HG03439 (cell line): ENCODE results near the gene NACC2.
"Not testable (repeated sequence)": the region's sequence is repeated elsewhere in the genome, so short reads cannot be mapped to it uniquely, and the experiment has no call there.

Experiments used
- ATAC-seq: cut with Tn5 transposase; IDR thresholded peaks from one replicate; pipeline ENCODE4 v1.9.1; 2021; ENCODE audit warnings: mild to moderate bottlenecking, moderate library complexity; ENCODE audit not compliant: unreplicated experiment

The NACC2 gene

DNA sequence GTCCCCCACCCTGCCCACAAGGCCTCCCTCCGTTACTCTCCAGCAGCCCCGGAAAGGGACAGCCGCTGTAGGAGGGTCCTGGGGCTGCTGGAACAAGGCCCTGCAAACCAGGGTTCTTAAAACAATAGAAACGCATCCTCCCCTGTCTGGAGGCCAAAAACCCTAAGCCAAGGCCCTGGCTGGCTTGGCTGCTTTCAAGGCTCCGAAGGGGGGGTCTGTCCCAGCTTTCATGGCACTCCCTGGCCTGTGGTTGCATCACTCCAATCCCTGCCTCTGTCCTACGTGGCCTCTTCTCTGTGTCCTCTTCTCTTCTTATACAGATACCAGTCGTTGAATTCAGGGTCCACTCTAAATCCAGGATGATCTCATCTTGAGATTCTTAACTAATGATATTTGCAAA is 126.5 kb downstream of the NACC2 start:
- no peak for ATAC-seq

DNA sequence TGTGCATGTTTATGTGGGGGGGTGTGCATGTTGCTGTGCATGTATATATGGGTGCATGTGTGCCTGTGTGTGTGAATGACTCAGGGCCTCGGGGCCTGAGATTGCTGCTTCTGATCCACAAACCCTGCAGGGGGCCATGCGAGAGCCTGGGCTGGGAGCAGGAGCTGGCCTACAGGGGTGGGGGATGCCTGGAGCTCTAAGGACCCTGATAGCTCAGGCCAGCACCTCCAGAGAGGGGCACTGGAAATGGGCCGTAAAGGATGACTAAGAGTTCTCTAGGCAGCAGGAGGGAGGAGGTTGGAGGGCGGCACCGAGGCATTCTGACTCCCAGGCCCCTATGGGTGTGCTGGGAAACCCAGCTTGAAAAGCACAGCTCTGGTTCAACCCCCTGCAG is 127.0 kb downstream of the NACC2 start:
- ATAC-seq, result no peak

DNA sequence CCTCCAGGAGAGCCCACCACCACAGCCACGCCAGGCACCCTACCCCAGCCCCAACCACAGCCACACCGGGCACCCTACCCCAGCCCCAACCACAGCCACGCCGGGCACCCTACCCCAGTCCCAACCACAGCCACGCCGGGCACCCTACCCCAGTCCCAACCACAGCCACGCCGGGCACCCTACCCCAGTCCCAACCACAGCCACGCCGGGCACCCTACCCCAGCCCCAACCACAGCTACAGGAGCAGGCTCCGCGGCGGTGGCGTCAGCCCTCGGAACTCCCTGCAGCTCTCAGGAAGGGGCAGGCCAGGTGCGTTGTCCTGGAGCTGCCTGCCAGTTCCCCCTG is 128.2 kb downstream of the NACC2 start:
- not testable (repeated sequence) for ATAC-seq

DNA sequence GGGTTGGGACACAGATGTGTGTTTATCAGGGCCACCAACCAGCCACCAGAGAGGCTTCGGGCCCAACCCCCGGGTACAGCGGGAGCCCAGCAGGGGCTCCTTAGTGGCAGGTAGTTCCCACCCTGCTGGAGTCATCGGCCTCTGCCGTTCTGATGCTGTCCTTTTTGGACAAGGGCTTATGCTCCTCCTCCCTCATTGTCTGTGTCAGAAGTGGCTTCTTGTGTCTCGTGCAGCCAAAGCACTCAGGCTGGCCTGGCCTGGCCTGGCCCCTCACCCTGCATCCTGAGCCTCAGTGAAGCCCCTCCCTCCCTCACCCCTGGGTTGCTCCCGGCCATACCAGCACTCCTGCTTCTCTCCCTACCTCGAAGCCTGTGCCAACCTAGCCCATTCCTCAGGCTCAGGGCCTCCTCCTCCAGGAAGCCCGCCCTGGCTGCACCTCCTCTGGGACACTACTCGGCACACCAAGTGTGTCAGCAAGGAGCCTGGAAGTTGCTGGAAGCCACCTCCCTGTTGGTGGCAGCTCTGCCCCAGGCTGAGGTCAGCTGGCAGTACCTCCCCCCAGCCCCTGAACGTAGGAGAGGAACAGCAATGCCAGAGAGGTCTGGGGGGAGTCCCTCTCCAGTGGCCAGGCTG is 129.8 kb downstream of the NACC2 start:
- no peak for ATAC-seq

DNA sequence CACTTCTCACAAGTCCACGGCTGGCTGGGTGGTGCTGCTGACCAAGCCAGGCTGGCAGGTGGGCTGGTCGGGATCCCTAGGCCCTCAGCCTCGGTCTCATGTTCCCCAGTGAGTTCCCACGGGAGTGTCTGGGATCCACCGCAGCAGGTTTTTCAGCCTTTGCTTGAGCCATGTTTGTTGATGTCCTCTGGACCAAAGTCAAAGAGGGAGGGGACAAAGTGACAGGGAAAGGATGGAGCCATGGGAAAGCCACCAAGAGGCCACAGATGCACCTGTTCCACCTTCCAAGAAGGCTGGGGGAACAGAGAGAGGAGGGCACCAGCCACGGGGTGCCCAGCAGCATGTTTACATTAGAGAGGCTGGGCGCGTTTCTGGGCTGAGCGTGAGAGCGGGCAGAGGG is 131.2 kb downstream of the NACC2 start:
- ATAC-seq, result no peak

DNA sequence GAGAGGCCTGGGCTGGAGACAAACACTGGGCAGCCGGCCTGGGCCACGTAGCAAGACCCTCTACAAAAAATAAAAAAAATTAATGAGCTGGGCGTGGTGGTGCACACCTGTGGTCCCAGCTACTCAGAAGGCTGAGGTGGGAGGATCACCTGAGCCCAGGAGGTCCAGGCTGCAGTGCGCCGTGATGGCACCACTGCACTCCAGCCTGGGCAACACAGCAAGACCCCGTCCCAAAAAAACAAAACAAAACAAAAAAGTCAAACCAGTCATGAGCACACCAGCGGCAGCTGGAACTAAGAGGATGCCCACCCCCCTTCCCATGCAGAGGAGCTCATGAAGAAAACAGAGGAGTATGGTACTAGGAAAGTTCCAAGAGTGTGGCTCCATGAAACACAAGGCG is 131.8 kb downstream of the NACC2 start:
- ATAC-seq, result no peak

DNA sequence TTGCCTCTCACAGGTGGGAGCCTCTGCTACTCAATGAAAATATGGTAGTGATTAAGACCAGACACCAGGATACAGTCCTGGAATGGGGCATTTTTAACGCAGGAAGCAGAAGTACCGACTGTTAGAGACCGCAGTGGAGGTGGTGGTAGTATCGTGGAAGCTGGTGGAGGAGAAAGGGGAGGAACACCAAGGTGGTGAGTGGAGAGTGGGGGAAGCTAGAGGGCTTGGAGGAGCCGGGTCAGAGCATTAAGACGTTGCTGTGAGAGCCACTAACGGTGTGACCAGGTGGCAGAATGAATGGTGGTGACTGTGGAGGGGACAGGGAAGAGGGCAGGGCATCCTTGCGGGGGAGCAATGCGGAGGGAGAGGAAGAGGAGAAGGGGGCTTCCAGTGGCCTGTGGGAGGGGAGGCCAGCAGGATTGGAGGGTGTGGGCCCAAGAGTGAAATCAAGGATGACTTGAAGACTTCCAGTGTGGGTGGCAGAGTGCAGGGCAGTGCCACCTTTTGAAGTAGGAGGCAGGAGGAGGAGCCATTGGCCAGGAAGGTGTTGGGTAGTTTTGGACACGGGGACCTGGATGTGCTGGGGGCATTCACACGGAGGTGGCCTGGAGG is 132.3 kb downstream of the NACC2 start:
- no peak for ATAC-seq

DNA sequence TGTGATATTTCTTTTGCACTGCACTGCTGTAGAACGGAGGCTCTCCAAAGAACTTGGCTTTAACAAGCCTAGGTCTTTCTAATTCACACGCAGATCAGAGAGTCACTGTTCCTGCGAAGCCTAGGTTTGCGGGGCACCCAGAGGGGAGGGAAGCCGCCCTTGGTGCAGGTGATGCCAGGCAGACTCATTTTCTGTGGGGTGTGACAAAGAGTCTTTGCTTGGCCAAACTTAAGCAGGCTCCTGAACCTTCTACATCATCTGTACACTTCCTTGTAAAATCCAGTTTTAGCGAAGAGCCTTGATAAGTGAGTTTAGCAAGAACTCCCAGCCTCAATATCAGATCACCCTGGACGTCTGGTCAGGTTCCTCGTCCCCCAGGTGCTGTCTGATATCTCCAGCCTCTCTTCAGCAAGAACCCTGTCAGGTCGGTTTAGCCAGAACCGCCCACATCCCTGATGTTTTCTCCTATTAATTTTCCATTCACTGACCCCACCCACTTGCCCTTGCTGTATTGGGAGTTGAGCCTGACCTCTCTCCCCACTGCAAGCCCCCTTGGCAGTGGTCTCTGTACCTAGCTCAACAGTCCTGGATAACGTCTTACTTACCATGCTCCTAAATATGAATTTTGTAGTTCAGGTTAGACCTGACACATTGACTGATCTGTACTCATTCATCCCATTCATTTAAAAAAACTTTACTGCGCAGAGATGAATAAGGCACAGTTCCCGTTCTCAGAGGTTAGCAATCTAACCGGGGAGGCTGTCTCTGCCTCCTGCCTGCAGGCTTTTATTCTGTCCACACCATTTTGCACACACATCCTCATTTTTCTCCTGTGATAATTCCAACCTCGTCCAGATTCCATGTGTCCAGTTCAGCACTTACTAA is 133.0 kb downstream of the NACC2 start:
- ATAC-seq, result no peak

DNA sequence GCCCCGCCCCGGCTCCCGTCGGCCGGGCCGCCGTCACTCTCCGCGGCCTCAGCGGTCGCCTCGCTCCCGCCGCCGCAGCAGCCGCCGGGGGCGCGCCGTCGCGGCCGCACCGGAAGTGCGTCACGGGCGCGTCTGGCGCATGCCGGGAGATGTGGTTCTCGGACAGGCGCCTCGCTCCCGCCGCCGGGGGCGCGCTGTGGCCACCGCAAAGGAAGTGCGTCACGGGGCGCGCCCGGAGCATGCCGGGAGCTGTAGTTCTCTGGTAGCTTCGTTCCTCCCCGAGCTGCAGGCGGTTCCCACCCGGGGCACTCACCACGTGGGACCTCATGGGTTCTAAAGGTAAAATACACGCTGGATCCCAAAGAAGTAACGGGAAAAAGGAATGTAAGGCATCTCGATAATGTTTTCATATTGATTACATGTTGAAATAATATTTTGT is 133.8 kb downstream of the NACC2 start, which contains the start of gene UBAC1:
TSS of gene UBAC1 (minus strand) at position 97 of the 439 bp plus-strand sequence. CDS start 211 bp downstream, outside the sequence.
- peak; percentile 92 for ATAC-seq

DNA sequence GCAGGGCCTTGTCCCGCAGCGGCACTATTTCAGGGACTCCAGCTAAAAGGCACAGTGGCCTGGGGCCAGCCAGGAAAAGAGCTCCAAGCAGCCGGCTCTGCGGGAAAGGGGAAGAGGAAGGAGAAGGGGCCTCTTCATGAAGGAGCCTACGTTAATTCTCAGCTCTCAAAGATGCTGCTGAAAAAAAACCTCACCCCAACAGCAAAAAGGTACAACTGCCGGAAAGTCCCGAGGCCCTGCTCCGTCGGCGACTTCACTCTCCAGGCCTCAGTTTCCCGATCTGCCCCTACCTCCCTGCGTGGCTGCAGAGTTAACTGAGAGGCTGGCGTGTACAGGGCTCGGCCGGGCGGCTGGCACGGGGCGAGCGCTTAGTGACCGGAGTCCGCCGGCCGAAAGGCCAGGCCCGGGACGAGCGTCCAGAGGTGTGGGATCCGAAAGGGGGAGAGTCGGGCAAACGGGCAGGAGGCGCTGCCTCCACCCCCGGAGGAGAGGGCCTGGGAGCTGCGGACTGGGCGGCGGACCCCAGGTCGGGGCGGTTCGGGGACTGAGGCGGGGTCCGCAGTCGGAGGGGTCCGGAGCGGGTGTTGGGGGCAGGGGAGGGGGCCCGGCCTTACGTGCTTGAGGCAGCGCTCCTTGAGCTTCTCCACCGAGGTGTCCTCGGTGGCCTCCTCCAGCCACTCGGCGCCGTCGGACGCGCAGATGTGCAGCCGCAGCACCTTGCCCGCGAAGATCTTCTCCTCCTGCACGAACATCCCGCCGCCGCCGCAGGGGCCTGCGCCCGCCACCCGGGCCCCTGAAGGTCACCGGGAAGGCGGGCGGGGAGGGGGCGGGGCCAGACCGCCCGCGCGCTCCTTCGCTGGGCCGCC is 134.4 kb downstream of the NACC2 start:
- peak; percentile 14 for ATAC-seq

DNA sequence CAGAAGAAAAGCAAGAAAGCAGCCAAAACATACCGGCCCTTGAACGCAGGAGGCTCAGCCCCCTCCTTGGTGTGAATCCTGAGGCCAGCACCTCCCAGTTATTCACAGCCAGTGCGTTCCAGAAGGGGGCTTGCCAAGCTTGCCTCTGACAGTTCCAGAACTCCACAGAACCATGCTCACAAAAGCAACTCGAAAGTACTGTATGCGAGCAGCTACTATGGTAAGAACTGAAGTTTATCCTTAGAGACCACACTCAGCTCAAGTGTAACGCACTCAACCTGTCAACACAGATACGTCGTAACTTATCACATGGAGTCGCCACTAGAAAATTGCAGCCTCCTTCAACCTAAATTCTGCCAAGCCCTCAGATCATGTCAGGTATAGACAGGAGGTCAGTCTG is 135.3 kb downstream of the NACC2 start:
- no peak for ATAC-seq

DNA sequence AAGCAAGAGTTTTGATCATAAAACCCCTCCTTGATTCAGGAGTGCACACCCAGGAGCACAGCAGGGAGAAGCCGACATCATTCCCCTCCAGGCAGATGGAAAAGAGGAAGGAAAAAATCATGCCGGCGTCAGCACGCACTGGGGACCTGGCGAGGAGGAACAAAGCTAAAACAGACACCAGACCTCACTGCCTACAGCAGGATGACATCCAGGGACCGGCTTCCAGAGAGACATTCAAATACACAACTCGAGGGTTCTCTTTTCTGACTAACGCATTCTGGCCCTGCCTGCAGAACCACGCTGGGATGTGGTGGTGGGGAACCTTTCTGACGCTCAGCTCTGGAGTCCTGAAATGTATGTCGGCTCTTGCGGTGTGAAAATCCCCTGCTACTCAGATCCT is 136.6 kb downstream of the NACC2 start:
- no peak for ATAC-seq

DNA sequence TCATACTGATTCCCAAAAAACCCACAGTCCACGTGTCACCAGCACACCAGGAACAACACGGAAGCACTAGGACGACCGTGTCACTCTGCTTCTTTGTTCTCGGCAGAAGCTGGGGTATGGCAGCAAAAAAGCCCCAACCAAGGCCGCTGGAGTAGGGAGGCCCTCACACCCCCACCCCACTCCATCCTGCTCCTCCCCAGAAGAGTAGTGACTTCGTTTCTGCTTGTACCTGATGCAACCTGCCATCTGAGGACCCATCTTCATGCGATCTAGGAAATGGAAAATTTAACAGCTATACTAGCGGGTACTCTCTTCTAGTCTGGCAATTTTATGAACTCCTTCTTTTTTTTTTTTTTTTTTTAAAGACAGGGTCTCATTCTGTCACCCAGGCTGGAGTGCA is 137.7 kb downstream of the NACC2 start:
- no peak for ATAC-seq

DNA sequence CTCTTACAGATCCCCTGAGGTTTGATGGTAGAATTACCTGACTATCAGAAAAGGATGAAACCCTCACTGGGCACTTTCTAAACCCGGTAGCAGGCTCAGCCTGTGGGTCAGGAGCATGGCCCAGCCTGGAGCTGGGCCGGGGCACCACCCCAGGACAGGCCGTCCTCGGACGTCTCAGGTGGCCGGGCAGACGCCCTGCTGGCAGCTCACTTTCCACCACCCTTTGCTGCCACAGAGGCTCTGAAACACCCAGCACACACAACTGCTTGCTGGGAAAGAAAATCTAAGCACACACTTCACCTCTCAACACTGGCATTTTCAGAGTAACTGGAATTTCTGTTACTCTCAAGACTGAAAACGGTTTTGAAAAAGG is 138.3 kb downstream of the NACC2 start:
- ATAC-seq, result no peak
